ENCODE measurements around the gene RNF212. TPM values are rescaled to one million over a fixed set of nuclear protein-coding genes. Genes with fewer than 3 reads are reported as not detected.

The RNF212 gene
- total RNA-seq, 1 donor = 1.1 TPM

- no peak for DNase-seq (ENCODE audit: low read depth in 2 of 3, low spot score in 2 of 3)
Observed at GRCh38 chr4:1023075-1023640, 90.2 kb downstream of the RNF212 start.

- DNase-seq (ENCODE audit: low read depth in 2 of 3, low spot score in 2 of 3) = no peak
Observed at GRCh38 chr4:1022739-1023066, 90.7 kb downstream of the RNF212 start.

DNA sequence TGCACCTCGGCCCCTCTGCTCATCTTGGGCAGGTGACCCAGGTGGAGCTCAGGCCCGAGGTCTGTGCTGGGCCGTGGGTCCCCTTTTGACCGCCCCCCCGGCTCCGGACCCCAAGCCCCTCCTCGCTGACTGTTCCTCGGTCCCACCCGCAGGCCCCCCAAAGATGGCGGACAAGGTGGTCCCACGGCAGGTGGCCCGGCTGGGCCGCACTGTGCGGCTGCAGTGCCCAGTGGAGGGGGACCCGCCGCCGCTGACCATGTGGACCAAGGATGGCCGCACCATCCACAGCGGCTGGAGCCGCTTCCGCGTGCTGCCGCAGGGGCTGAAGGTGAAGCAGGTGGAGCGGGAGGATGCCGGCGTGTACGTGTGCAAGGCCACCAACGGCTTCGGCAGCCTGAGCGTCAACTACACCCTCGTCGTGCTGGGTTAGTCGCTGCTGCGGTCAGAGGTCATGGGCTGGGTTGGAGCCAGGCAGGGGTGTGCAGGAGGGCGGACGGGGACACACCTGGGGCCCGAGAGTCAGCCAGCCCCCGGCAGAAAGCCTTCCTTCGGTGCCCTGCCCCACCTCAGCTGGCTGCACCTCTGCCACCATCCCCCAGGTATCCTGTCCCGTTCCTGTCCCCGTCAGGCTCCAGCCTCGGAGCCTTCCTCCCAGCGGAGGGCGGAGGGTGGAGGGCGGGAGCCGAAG is 91.2 kb downstream of the RNF212 start:
- DNase-seq (ENCODE audit: low read depth in 2 of 3, low spot score in 2 of 3) = no peak

Small RNA genes within 50 kb of the gene (small RNA-seq; reads per million reads assigned to genes)
- not detected for gene RF00554

Other genes with a start within 250 kb of the RNF212 start
- 107 TPM for gene GAK, start 181.2 kb downstream of the RNF212 start, total RNA-seq
- gene TMEM175, start 181.1 kb downstream of the RNF212 start, total RNA-seq = 28.3 TPM
- gene DGKQ, start 140.0 kb downstream of the RNF212 start, total RNA-seq = 13.5 TPM
- gene IDUA, start 126.5 kb downstream of the RNF212 start, total RNA-seq = 21.8 TPM
- 0.27 TPM for gene SLC26A1, start 120.2 kb downstream of the RNF212 start, total RNA-seq
- 43.1 TPM for gene FGFRL1, start 101.9 kb downstream of the RNF212 start, total RNA-seq
- gene SPON2, start 59.0 kb upstream of the RNF212 start, total RNA-seq = 4.0 TPM
- gene CTBP1, start 135.6 kb upstream of the RNF212 start, total RNA-seq = 626 TPM
- 94.8 TPM for gene MAEA, start 176.3 kb upstream of the RNF212 start, total RNA-seq
- 11.0 TPM for gene UVSSA, start 233.6 kb upstream of the RNF212 start, total RNA-seq